HepG2 (cell line): ENCODE results near the gene RASA3. TPM values are rescaled to one million over a fixed set of nuclear protein-coding genes. Genes with fewer than 3 reads are reported as not detected.

Source experiments
- ATAC-seq: fragments of 200-7000 bp; cut with Tn5 transposase; 3 replicates; pipeline ENCODE4 v1.9.1; 2020; ENCODE audit warnings: mild to moderate bottlenecking, moderate library complexity
- BruUV-seq: library from RNA; stranded (reverse); fragments of 400-500 nt; replicated peaks from 2 replicates; lab custom pipeline; 2021; lab: Mats Ljungman, UMichigan
- CTCF ChIA-PET: fragments of 300-600 bp; formaldehyde crosslinking; extraction: SDS; loops from one replicate; lab custom pipeline; 2021; ENCODE audit warnings: low total read pairs, inconsistent platforms, low intra/inter-chr PET ratio; lab: Yijun Ruan, JAX
- POLR2A ChIA-PET: fragments of 350-600 bp; sonication (Branson Sonifier 250); formaldehyde crosslinking; loops from one replicate; lab custom pipeline; 2020; ENCODE audit warnings: antibody characterized with exemption, inconsistent platforms; lab: Yijun Ruan, JAX
- DNase-seq: peaks from one replicate; pipeline ENCODE4 v3.0.0-alpha.2; 2015; ENCODE audit warnings: low spot score
- FAIRE-seq: peaks from 3 replicates; lab custom pipeline; 2011; peaks lifted over from hg19 to GRCh38; lab: Jason Lieb, UNC
- H2AFZ ChIP-seq: one replicate; pipeline ENCODE4 v1.6.1; 2011; ENCODE audit warnings: low read length, inconsistent platforms
- H3K27ac ChIP-seq: fragments of 300-600 bp; 3 replicates; pipeline ENCODE4 v1.8.0; 2011; ENCODE audit warnings: mixed run types, mild to moderate bottlenecking, mixed read lengths, low read length, inconsistent platforms; ENCODE audit not compliant: insufficient read depth; ENCODE audit errors: extremely low read length
- H3K27me3 ChIP-seq, 2 experiments: fragments of 200-600 bp in 1 of 2; 2 replicates in 1 of 2; 3 replicates in 1 of 2; pipeline versions ENCODE4 v1.6.0 to v1.8.0; 2011; ENCODE audit warnings: low read length in 2 of 2, mild to moderate bottlenecking in 2 of 2, moderate library complexity in 2 of 2, inconsistent platforms in 1 of 2; ENCODE audit not compliant: insufficient read depth in 2 of 2, control insufficient read depth in 1 of 2
- H3K36me3 ChIP-seq, 2 experiments: fragments of 200-600 bp in 1 of 2; replicated peaks in 1 of 2; 2 replicates in 1 of 2; 3 replicates in 1 of 2; pipeline versions ENCODE4 v1.5.1 to v1.8.0; 2011; ENCODE audit warnings: low read length in 2 of 2, inconsistent platforms in 1 of 2; ENCODE audit not compliant: insufficient read depth in 2 of 2, control insufficient read depth in 1 of 2
- H3K4me1 ChIP-seq: 2 replicates; pipeline ENCODE4 v1.5.1; 2012; ENCODE audit warnings: low read length, inconsistent platforms; ENCODE audit not compliant: insufficient read depth
- H3K4me2 ChIP-seq: 2 replicates; pipeline ENCODE4 v1.6.0; 2011; ENCODE audit warnings: low read depth, low read length, inconsistent platforms
- H3K4me3 ChIP-seq, 3 experiments: fragments of 200-600 bp in 1 of 3; sonication (generic), shearing (Covaris generic) in 1 of 3; replicated peaks in 1 of 3; 2 replicates each; pipeline ENCODE4 v1.5.1; 2011 to 2016; ENCODE audit warnings: low read length in 3 of 3, inconsistent platforms in 2 of 3, low read depth in 2 of 3, mild to moderate bottlenecking in 2 of 3, control low read depth in 1 of 3, mixed read lengths in 1 of 3; ENCODE audit not compliant: insufficient read depth in 1 of 3
- H3K79me2 ChIP-seq: one replicate; pipeline ENCODE4 v1.6.1; 2011; ENCODE audit warnings: low read length, inconsistent platforms; ENCODE audit not compliant: insufficient read depth
- H3K9ac ChIP-seq: 2 replicates; pipeline ENCODE4 v1.6.0; 2011; ENCODE audit warnings: mild to moderate bottlenecking, low read depth, low read length, inconsistent platforms; ENCODE audit not compliant: insufficient read depth
- H3K9me3 ChIP-seq: 2 replicates; pipeline ENCODE4 v1.5.1; 2012; ENCODE audit warnings: mild to moderate bottlenecking, low read length
- H4K20me1 ChIP-seq: 2 replicates; pipeline ENCODE4 v1.6.0; 2011; ENCODE audit warnings: inconsistent platforms, mild to moderate bottlenecking, low read length, moderate library complexity; ENCODE audit not compliant: insufficient read depth
- CHD4 ChIP-seq: fragments of 200-600 bp; sonication (generic); IDR thresholded peaks from 2 replicates; pipeline ENCODE4 v1.7.0; 2017; ENCODE audit warnings: mild to moderate bottlenecking, low read length, borderline replicate concordance
- DRAP1 ChIP-seq: IDR thresholded peaks from 2 replicates; pipeline ENCODE4 v1.6.1; 2016; ENCODE audit warnings: missing genetic modification reagents, missing compliant biosample characterization
- FOXO4 ChIP-seq: sonication (generic); formaldehyde crosslinking; conservative IDR thresholded peaks from 2 replicates; pipeline ENCODE4 v1.8.1; 2023; ENCODE audit warnings: missing genetic modification reagents
- HMGXB3 ChIP-seq: sonication (generic); formaldehyde crosslinking; IDR thresholded peaks from 2 replicates; pipeline ENCODE4 v1.4.0; 2020; ENCODE audit warnings: missing genetic modification reagents, borderline replicate concordance
- HOXA9 ChIP-seq: sonication (generic); formaldehyde crosslinking; IDR thresholded peaks from 2 replicates; pipeline ENCODE4 v1.8.1; 2022; ENCODE audit warnings: missing genetic modification reagents, mild to moderate bottlenecking, moderate library complexity, borderline replicate concordance
- KLF13 ChIP-seq: sonication (generic); formaldehyde crosslinking; IDR thresholded peaks from 2 replicates; pipeline ENCODE4 v1.4.0; 2020; ENCODE audit warnings: mild to moderate bottlenecking, missing genetic modification reagents
- MATR3 ChIP-seq: sonication (generic); formaldehyde crosslinking; IDR thresholded peaks from 2 replicates; pipeline ENCODE4 v1.4.0; 2020; ENCODE audit warnings: missing genetic modification reagents
- MEIS2 ChIP-seq: sonication (generic); formaldehyde crosslinking; IDR thresholded peaks from 2 replicates; pipeline ENCODE4 v1.9.0; 2021; ENCODE audit warnings: mild to moderate bottlenecking, missing genetic modification reagents
- MXD4 ChIP-seq: IDR thresholded peaks from 2 replicates; pipeline ENCODE4 v1.6.1; 2016; ENCODE audit warnings: mild to moderate bottlenecking, missing biosample characterization, missing genetic modification reagents
- NR1H2 ChIP-seq: sonication (generic); formaldehyde crosslinking; IDR thresholded peaks from 2 replicates; pipeline ENCODE4 v1.8.1; 2022; ENCODE audit warnings: low read depth, missing genetic modification reagents, borderline replicate concordance
- RELA ChIP-seq: sonication (generic); formaldehyde crosslinking; IDR thresholded peaks from 2 replicates; pipeline ENCODE4 v1.4.0; 2020; ENCODE audit warnings: missing genetic modification reagents
- SRSF1 ChIP-seq: fragments of 200-400 bp; formaldehyde crosslinking; optimal IDR thresholded peaks from 2 replicates; pipeline ENCODE3; 2017; ENCODE audit warnings: mild to moderate bottlenecking, low read depth, low read length, moderate library complexity
- SRSF4 ChIP-seq: fragments of 200-400 bp; formaldehyde crosslinking; IDR thresholded peaks from one replicate; pipeline ENCODE4 v1.6.1; 2018; ENCODE audit warnings: mild to moderate bottlenecking, low read depth, low read length, moderate library complexity; ENCODE audit not compliant: poor library complexity, severe bottlenecking
- TFAP4 ChIP-seq: sonication (generic); IDR thresholded peaks from 2 replicates; pipeline ENCODE4 v1.6.1; 2016; ENCODE audit warnings: low read depth, borderline replicate concordance
- TSC22D2 ChIP-seq: sonication (generic); formaldehyde crosslinking; IDR thresholded peaks from 2 replicates; pipeline ENCODE4 v1.5.1; 2020; ENCODE audit warnings: missing genetic modification reagents, mild to moderate bottlenecking, borderline replicate concordance
- YEATS4 ChIP-seq: sonication (generic); formaldehyde crosslinking; IDR thresholded peaks from 2 replicates; pipeline ENCODE4 v1.4.0; 2020; ENCODE audit warnings: missing genetic modification reagents, borderline replicate concordance
- ZNF235 ChIP-seq: sonication (generic); formaldehyde crosslinking; IDR thresholded peaks from 2 replicates; pipeline ENCODE4 v1.8.1; 2023; ENCODE audit warnings: mild to moderate bottlenecking, missing genetic modification reagents, borderline replicate concordance
- ZNF777 ChIP-seq: sonication (generic); formaldehyde crosslinking; IDR thresholded peaks from 2 replicates; pipeline ENCODE4 v1.4.0; 2020; ENCODE audit warnings: missing genetic modification reagents
- WGBS: methylation state at CpG from one replicate; pipeline ENCODE4 v1.1.6; 2017; ENCODE audit warnings: low lambda C conversion rate; 5-methylcytosine and 5-hydroxymethylcytosine counted together
- in situ Hi-C: cut with HindIII; loops from 2 replicates; pipeline ENCODE4 v1.10.0; 2017; ENCODE audit warnings: low pct_unique_long_range_greater_than_20kb; ENCODE audit not compliant: extremely low pct_ligation_motif_present
- intact Hi-C: fragments of 100-400 bp; cut with micrococcal nuclease; formaldehyde crosslinking; loops from one replicate; pipeline ENCODE4 v1.10.0; 2022; ENCODE audit not compliant: unreplicated experiment
- polyA plus RNA-seq, 8 experiments: library from polyadenylated mRNA; depleted of rRNA in 3 of 8; stranded (reverse) in 7 of 8; unstranded in 1 of 8; fragments of >200 nt; fragmentation: Illumina TruSeq in 4 of 8; extraction: Trizol in 4 of 8; gene quantifications; 2 replicates each; pipeline versions ENCODE4 v1.2.1 to v1.2.3, GENCODE V29; 2011 to 2016; ENCODE audit warnings: low read depth in 4 of 8, missing spikeins in 1 of 8, mixed read lengths in 1 of 8; ENCODE audit not compliant: insufficient read depth in 1 of 8
- total RNA-seq, 5 experiments: library from RNA; depleted of rRNA; stranded (reverse); fragments of >200 nt; fragmentation: Illumina TruSeq; extraction: Trizol; gene quantifications; 2 replicates each; pipeline ENCODE4 v1.2.3, GENCODE V29; 2016; ENCODE audit warnings: low read depth in 1 of 5

Gene RASA3
- total and polyA plus RNA-seq, 2 of the 13 experiments (the other 11 are each of a cell fraction or from before 2014, with no cell fraction given), result 0.05 TPM; not detected in 1

GRCh38 chr13:114164681-114165429 lies 32.4 kb upstream of the RASA3 start:
- 43% methylated on average over 21 of the region's 26 CpGs for WGBS
- no TSS peak for BruUV-seq
- Histone ChIP-seq H3K4me2 (no peak overlapping the region), H3K4me3 (no peak overlapping the region), H3K9me3 (no peaks in the 10 kb centered on the region), H3K79me2 (no peaks in the 10 kb centered on the region), H3K4me1 (peaks cover 15% of the 10 kb centered on the region), H3K27me3 (peaks cover 5 to 41% of the 10 kb centered on the region in 2 experiments; a peak in 4 of 5 replicates), H4K20me1 (no peaks in the 10 kb centered on the region), H2AFZ (no peak overlapping the region), H3K9ac (no peak overlapping the region), H3K36me3 (no peaks in the 10 kb centered on the region), H3K27ac (no peak overlapping the region)
- in situ Hi-C loops, result no loop called here
- ATAC-seq (no peak), DNase-seq (no peak), FAIRE-seq (no peak)
- intact Hi-C loops, result no loop called here
- ChIA-PET POLR2A (no interaction called here), CTCF (no interaction called here)
- TF ChIP-seq MXD4 (CRISPR knock-in tag) (no peak), YEATS4 (CRISPR knock-in tag) (no peak), HOXA9 (CRISPR knock-in tag) (no peak), ZNF235 (no peak), MATR3 (CRISPR knock-in tag) (no peak), DRAP1 (no peak), SRSF1 (no peak), HMGXB3 (no peak), ZNF777 (no peak), NR1H2 (CRISPR knock-in tag) (no peak), FOXO4 (CRISPR knock-in tag) (no peak), MEIS2 (CRISPR knock-in tag) (no peak), TSC22D2 (CRISPR knock-in tag) (no peak), TFAP4 (no peak), RELA (CRISPR knock-in tag) (no peak), SRSF4 (no peak), CHD4 (no peak), KLF13 (CRISPR knock-in tag) (no peak)
